ENCODE data around the gene WASF2. TPM values are rescaled to one million over a fixed set of nuclear protein-coding genes. Genes with fewer than 3 reads are reported as not detected.
"Not testable (repeated sequence)": the region's sequence is repeated elsewhere in the genome, so short reads cannot be mapped to it uniquely, and the experiment has no call there.

Gene WASF2
- total and polyA plus RNA-seq, 2 of the 8 experiments (the other 6 are each of a cell fraction or from before 2014, with no cell fraction given) = 32.1 to 86.6 TPM

GRCh38 chr1:27388337-27389005 lies 101.5 kb downstream of the WASF2 start (continued):
- TF ChIP-seq GTF2F1 (IDR thresholded peaks at IDR 0.05; ENCODE audit: borderline replicate concordance, low read depth, low read length) (no peak), FOSL1 (IDR thresholded peaks at IDR 0.05; ENCODE audit: insufficient read depth, low read depth, low read length) (no peak), RBBP5 (IDR thresholded peaks at IDR 0.05; ENCODE audit: borderline replicate concordance, low read depth, low read length) (no peak), POU5F1 (IDR thresholded peaks at IDR 0.05; ENCODE audit: low read depth, low read length) (no peak), KDM1A (IDR thresholded peaks at IDR 0.05; ENCODE audit: borderline replicate concordance, low read length) (no peak), TAF1 (IDR thresholded peaks at IDR 0.05; ENCODE audit: low read depth, low read length) (no peak), YY1 (IDR thresholded peaks at IDR 0.05; ENCODE audit: low read depth, low read length) (no peak), SP1 (IDR thresholded peaks at IDR 0.05; ENCODE audit: low read depth, low read length) (0 out of 2 replicates have a peak, but pooled peaks have one; percentile 9), TEAD4 (IDR thresholded peaks at IDR 0.05; ENCODE audit: low read depth, low read length) (no peak)

- H3K56ac ChIP-seq (replicated peaks; ENCODE audit: insufficient read length, low read depth, low read length); H3K4me3 ChIP-seq (ENCODE audit: extremely low read depth in 1 of 4, insufficient read depth in 2 of 4, low read depth in 3 of 4, low read length in 4 of 4); H2AK5ac ChIP-seq (ENCODE audit: low read depth, low read length); H3K27ac ChIP-seq (ENCODE audit: low read depth, low read length); H3K4me2 ChIP-seq (ENCODE audit: insufficient read depth in 1 of 2, low read depth in 2 of 2, low read length in 2 of 2); H3K79me1 ChIP-seq (ENCODE audit: low read depth, low read length); H4K91ac ChIP-seq (replicated peaks; ENCODE audit: insufficient read length, low read length); H4K5ac ChIP-seq (ENCODE audit: insufficient read length, low read depth, low read length); H3K23me2 ChIP-seq (ENCODE audit: low read depth, low read length); H3K14ac ChIP-seq (ENCODE audit: insufficient read length); H4K8ac ChIP-seq (ENCODE audit: extremely low read depth, insufficient read depth, low read length); FAIRE-seq; H4K20me1 ChIP-seq (replicated peaks in 1 of 2; ENCODE audit: control insufficient read depth in 1 of 2, insufficient read depth in 2 of 2, low read length in 2 of 2); H2BK5ac ChIP-seq (ENCODE audit: low read depth, low read length); H2BK15ac ChIP-seq (ENCODE audit: low read length); H3K79me2 ChIP-seq (ENCODE audit: control insufficient read depth in 1 of 2, insufficient read depth in 2 of 2, low read length in 2 of 2); H3K9ac ChIP-seq (replicated peaks in 1 of 4; ENCODE audit: extremely low read depth in 1 of 4, low read depth in 3 of 4, low read length in 3 of 4); H2BK20ac ChIP-seq (ENCODE audit: low read length); H3K18ac ChIP-seq (ENCODE audit: extremely low read depth, low read length); H3K4ac ChIP-seq (replicated peaks; ENCODE audit: insufficient read length, low read depth, low read length); H3K4me1 ChIP-seq (replicated peaks in 1 of 4; ENCODE audit: control insufficient read depth in 3 of 4, insufficient read depth in 4 of 4, low read length in 3 of 4); H3K36me3 ChIP-seq (ENCODE audit: control insufficient read depth in 2 of 4, insufficient read depth in 4 of 4, low read length in 3 of 4); H2AFZ ChIP-seq (ENCODE audit: low read length); DNase-seq (ENCODE audit: low read depth in 1 of 2, low spot score in 2 of 2); H3K9me3 ChIP-seq (ENCODE audit: insufficient read depth in 2 of 2, low read depth in 1 of 2, low read length in 1 of 2); H3K23ac ChIP-seq (ENCODE audit: insufficient read length); H2BK120ac ChIP-seq (replicated peaks; ENCODE audit: low read depth, low read length); H2BK12ac ChIP-seq (ENCODE audit: low read depth, low read length): not testable (repeated sequence)
- 84% methylated on average over 3 of the region's 3 CpGs; no CpG with 5 or more reads in 1 of the 2 experiments for WGBS, 2 experiments (ENCODE audit: extremely low coverage in 1 of 2, insufficient coverage in 1 of 2, insufficient read length in 1 of 2, insufficient replicate concordance in 2 of 2, low coverage in 1 of 2, low lambda C conversion rate in 2 of 2, missing lambda C conversion rate in 1 of 2)
- peaks cover 0 to 16% (median 9%) of the 10 kb centered on the region in 4 experiments; a peak in 6 of 7 replicates for H3K27me3 ChIP-seq (replicated peaks in 1 of 4; ENCODE audit: control insufficient read depth in 3 of 4, extremely low read depth in 1 of 4, insufficient read depth in 3 of 4, low read length in 3 of 4)
- ChIA-PET POLR2A (ENCODE audit: partially characterized antibody) (interaction anchor here (0.6 to 3.5 kb wide), 5 partner anchors 16 to 1126 kb away, joined by 3 to 8 read pairs (median 4); no protein-coding TSS in a partner anchor), CTCF (ENCODE audit: partially characterized antibody) (interaction anchor here (0.6 to 18.9 kb wide), 9 partner anchors 14 to 221 kb away, joined by 3 to 625 read pairs (median 5); partner anchors contain the start of genes FCN3 and MAP3K6)
Measured at GRCh38 chr1:27384797-27385196, 105.2 kb downstream of the WASF2 start.

All from H1 (cell line).